ENCODE results near the gene PPARD. TPM values are rescaled to one million over a fixed set of nuclear protein-coding genes. Genes with fewer than 3 reads are reported as not detected.

Gene PPARD
- total RNA-seq, 4 donors from 2014 or later, result 6.4 to 37.6 (median 14.3) TPM

DNA sequence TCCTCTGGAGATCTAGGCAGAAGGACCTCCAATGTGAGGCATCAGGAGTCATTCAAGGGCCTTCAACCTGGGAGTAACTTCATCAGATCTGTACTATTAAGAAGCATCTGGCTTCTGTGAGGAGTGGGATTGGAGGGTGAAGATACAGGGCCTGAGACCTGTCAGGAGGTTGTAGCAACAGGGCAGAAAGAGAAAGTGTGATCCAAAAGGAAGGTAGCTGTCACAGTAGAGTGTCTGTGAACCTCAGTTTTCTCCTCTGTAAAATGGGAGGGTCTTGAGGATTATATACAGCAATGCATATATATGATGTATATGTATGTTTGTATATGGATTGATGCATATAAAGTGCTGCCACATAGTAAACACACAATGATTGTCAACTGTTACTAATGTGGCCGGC lies 123.3 kb downstream of the PPARD start:
- DNase-seq (ENCODE audit: low spot score) (no peak), ATAC-seq (ENCODE audit: low FRiP score) (no peak)
- TF ChIP-seq, protein P1, sequence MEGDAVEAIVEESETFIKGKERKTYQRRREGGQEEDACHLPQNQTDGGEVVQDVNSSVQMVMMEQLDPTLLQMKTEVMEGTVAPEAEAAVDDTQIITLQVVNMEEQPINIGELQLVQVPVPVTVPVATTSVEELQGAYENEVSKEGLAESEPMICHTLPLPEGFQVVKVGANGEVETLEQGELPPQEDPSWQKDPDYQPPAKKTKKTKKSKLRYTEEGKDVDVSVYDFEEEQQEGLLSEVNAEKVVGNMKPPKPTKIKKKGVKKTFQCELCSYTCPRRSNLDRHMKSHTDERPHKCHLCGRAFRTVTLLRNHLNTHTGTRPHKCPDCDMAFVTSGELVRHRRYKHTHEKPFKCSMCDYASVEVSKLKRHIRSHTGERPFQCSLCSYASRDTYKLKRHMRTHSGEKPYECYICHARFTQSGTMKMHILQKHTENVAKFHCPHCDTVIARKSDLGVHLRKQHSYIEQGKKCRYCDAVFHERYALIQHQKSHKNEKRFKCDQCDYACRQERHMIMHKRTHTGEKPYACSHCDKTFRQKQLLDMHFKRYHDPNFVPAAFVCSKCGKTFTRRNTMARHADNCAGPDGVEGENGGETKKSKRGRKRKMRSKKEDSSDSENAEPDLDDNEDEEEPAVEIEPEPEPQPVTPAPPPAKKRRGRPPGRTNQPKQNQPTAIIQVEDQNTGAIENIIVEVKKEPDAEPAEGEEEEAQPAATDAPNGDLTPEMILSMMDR (IDR thresholded peaks at IDR 0.05), result no peak

DNA sequence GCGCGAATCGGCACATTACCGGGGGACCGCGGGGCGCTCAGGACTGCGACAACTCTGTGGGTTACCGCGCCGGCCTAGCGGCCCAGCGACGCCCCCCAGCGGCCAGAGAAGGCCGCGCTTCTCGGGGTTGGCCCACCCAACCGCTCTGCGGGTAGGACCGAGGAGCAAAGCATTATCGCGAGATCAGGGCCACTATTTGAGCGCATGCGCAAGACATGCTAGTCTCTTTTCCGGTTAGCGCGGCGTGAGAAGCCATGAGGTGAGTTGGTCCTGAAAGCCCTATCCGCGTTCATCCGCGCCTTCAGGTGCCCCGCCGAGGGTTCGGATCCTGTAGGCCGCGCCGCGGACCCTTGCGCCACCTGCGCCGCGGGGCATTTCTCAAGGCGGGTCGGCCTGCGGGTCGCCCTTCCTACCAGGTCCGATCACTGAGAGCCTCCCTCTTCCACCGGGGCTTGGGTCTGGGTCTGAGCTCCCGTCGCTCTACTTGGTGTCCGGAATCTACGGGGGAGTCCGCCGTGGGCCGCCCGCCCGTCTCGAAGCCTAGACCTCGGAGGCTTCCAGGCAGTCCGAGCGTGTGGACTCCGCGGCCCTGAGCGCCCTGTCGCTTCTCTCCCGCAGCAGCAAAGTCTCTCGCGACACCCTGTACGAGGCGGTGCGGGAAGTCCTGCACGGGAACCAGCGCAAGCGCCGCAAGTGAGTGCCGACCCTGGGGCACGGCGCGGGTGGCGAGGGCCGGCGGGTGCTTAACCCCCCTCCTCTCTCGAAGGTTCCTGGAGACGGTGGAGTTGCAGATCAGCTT lies 126.0 kb downstream of the PPARD start, which contains the start of gene RPL10A:
RPL10A (plus strand) TSS at position 221 of the 799 bp plus-strand sequence; CDS start at position 255, 34 bp downstream.
- DNase-seq (ENCODE audit: low spot score) (peak; percentile 92), ATAC-seq (ENCODE audit: low FRiP score) (peak; percentile 93)
- TF ChIP-seq, protein P1 (IDR thresholded peaks at IDR 0.05), result peak in 2 of 3 donors; percentile 75 to 91

DNA sequence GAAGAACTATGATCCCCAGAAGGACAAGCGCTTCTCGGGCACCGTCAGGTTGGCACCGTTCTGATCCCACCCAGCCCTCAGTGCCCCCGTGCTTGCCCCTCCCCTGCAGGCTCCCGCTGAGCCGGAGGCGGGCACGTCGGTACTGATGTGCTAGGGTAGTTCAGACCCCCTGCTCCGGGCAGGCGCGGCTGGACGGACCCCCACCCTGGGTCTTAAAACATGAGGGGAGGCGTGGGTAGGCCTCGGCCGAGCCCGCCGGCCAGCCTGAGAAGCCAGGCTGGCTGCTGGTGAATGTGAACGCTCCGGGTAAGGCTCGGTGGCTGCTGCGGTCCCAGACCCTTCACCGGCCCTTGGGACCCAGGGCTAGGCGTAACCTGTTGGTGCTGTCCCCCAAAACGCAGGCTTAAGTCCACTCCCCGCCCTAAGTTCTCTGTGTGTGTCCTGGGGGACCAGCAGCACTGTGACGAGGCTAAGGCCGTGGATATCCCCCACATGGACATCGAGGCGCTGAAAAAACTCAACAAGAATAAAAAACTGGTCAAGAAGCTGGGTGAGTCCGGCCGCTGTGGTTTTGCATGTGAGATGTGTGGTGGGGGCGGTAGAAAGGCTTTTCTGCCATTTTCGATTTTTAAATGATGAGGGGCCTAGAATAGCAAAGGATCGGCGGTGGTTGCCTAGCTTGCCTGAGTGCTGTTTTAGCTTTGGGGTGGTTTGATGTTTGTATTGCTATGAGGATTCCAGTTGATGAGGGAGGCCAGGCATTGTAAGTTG lies 126.8 kb downstream of the PPARD start:
- DNase-seq (ENCODE audit: low spot score) (no peak), ATAC-seq (ENCODE audit: low FRiP score) (peak; percentile 2)
- TF ChIP-seq, protein P1 (IDR thresholded peaks at IDR 0.05), result no peak

DNA sequence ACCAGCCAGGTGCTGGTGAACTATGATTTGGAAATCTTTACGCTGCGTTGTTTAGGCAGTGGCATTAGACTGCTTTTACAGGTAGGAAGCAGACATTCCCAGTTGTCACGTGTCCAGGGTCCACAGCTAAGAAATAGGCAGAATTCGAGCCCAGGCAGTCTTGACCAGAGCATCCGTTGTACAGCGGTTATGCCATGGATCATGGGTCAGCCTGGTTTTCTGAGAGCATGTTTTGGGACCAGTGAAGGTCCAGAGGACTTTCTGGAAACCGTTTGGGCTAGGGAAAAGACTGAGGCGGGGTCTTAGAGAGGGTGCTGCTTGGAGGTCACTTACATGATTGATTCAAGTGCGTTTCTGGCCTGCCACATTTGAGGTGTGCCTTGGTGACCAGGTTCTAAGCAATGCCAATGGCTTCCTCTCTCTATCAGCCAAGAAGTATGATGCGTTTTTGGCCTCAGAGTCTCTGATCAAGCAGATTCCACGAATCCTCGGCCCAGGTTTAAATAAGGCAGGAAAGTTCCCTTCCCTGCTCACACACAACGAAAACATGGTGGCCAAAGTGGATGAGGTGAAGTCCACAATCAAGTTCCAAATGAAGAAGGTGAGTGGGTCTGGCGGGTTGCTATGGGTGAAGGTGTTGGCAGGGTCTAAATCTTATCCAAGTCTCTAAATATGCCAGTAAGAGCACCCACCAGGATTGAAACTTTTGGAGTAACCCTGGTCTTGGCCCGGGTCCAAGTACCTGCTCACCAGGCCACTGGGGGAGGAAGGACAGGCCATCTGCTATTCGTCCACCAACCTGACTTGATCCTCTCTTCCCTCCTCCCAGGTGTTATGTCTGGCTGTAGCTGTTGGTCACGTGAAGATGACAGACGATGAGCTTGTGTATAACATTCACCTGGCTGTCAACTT lies 127.6 kb downstream of the PPARD start:
- DNase-seq (ENCODE audit: low spot score), result no peak
- TF ChIP-seq, protein P1 (IDR thresholded peaks at IDR 0.05), result no peak

DNA sequence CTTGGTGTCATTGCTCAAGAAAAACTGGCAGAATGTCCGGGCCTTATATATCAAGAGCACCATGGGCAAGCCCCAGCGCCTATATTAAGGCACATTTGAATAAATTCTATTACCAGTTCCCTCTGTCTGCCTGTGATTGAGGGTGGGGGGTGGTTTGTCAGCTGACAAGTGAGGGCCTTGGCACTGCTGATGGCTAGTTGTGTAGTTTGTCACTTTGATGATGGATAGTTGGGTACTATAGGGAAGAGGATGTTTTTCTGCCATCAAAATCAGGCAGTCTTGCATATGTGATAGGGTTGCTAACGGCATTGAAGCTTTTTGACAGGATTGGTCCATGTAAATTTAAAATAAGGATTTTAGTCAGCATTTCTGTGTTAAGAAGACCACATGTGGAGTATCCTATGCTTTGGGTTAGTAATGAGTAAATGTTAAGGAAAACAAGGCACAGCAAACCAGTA lies 128.3 kb downstream of the PPARD start:
- TF ChIP-seq, protein P1 (IDR thresholded peaks at IDR 0.05), result no peak
- DNase-seq (ENCODE audit: low spot score), result no peak
- no peak for ATAC-seq (ENCODE audit: low FRiP score)

More for the DNA sequence above, 127.6 kb downstream of the PPARD start:
- no peak for ATAC-seq (ENCODE audit: low FRiP score)

DNA sequence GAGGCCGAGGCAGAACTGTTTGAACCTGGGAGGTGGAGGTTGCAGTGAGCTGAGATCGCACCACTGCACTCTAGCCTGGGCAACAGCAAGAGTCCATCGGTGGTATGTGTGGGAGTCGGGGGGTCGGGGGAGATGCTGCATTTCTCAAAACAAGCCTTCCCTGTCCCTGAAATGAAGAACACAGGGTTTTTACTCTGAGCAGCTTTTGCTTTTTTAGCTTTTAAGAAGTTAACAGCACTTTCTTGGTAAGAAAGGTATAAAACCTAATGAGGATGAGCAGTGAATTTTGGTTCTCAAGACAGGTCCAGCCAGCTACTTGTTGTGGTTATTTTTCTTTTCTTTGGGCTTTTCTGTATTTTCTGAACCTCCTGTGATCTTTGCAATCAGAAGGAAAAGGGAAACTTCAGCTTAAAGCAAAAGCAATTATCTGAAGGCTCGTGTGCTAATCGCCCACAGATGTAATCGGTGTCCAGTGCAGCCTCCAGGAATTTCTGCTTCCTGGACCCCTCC lies 129.5 kb downstream of the PPARD start:
- no peak for ATAC-seq (ENCODE audit: low FRiP score)
- no peak for DNase-seq (ENCODE audit: low spot score)

More for the DNA sequence above, 129.5 kb downstream of the PPARD start:
- TF ChIP-seq, protein P1 (IDR thresholded peaks at IDR 0.05), result no peak
